Measurements from ENCODE around the gene YTHDF1.

YTHDF1 gene

DNA sequence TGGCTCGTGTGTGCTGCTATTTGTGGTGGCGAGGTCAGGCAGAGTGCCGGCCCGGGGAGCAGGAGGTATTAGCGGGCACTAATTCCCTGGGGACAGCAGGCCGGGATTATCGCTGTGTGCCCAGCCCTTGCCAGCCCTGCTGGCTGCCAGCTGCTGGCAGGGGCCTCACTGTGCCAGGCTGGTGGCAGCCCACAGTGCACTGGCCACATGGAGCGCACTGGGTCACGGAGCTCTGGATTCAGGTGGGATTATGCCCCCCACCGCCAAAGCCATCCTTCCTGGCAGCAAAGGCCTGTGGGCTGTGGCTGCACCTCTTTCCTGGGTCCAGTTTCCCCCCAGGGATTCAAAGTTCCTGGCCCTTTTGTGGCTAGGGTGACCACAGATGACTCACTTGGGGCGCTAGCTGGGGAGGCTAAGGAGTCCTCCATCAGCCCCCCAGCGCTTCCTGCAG is 59.7 kb downstream of the YTHDF1 start:
- DNase-seq (ENCODE audit: low read depth, low spot score) = no peak

DNA sequence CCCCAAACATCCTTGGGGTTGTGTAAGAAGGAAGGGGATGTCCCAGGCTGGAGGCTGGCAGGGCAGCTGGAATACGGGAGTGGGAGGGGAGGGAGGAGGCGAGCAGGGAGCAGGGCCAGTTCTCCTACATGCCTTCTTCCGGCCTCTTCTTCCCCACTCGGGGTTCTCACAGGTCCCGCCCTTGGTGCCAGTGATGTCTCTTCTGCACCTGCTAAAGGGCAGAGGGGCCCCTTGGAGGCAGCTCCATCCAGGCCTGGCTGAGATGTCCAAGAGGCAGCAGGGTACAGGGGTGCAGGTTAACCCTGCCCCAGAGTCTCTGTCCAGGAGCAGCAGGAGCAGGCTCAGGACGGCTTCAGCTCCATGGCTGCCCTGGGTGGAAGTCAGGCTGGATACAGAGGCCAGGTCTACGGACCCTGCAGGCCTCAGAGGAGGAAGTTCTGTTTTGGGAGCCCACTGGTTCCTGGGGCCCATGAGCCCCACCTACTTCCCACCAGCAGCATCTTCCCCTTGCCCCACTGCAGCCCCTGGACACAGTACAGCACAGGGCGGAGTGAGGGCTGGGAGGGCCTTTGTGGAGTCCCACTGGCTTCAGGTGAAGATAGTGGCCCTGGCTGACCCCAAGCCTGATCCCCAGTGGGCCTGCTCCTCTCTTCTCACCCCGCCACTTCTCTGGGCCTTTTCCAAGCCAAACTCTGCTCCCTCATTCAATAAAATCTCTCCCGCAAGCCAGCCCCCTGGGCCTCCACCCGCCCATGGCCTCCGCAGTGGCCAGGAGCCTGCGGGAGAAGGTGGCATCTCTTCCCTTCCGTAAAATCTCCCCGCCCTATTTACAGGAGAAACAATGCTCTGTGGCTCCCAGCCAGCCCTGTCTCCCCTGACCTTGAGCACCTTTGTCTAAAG is 60.4 kb downstream of the YTHDF1 start:
- no peak for DNase-seq (ENCODE audit: low read depth, low spot score)

GRCh38 chr20:63154395-63154794 is 61.5 kb downstream of the YTHDF1 start:
- DNase-seq (ENCODE audit: low read depth, low spot score) = no peak

- DNase-seq (ENCODE audit: low read depth, low spot score) = no peak
Observed at GRCh38 chr20:63153254-63154221, 62.4 kb downstream of the YTHDF1 start.

DNA sequence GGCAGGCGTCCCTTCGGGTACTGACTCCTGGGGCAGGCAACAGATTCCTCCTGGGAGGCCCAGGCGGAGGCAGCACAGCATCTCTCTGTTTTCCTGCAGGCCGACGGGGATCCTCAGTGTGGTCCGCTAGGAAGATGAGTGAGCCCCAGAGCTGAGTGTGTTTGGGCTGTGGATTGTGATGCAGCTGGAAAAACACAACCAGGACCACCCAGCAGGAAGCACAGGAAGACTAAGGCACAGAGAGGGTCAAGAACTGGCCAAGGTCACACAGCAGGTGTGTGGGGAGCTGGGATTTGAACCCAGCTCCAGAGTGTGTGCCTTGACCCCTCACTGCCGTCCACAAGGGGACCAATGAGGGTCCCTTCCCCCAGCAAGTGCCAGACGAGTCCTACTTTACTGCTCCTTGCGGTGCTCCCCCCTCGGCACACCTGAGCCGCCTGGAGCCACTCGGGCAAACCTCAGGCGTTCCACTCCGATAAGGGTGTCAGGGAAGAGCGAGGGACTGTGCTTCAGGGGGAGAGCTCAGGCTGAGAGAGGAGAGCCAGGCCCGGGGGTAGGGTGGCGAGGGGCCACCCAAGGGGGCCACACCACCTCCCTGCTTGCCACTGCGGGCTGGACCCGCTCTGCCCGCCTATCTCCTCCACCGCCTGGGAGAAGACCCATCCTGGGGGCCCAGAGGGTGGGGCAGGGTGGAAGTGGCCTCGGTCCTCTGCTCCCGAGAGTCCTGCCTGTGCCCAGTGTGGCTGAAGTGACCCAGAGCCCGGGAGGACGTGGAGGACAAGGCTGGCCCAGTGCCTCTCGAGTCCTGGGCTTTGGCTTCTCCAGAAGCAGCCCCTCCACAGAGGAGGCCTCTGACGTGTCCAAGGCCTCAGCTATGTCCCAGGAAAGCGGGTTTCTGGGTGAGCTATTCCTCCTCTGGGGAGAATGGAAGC is 63.3 kb downstream of the YTHDF1 start:
- no peak for DNase-seq (ENCODE audit: low read depth, low spot score)

DNA sequence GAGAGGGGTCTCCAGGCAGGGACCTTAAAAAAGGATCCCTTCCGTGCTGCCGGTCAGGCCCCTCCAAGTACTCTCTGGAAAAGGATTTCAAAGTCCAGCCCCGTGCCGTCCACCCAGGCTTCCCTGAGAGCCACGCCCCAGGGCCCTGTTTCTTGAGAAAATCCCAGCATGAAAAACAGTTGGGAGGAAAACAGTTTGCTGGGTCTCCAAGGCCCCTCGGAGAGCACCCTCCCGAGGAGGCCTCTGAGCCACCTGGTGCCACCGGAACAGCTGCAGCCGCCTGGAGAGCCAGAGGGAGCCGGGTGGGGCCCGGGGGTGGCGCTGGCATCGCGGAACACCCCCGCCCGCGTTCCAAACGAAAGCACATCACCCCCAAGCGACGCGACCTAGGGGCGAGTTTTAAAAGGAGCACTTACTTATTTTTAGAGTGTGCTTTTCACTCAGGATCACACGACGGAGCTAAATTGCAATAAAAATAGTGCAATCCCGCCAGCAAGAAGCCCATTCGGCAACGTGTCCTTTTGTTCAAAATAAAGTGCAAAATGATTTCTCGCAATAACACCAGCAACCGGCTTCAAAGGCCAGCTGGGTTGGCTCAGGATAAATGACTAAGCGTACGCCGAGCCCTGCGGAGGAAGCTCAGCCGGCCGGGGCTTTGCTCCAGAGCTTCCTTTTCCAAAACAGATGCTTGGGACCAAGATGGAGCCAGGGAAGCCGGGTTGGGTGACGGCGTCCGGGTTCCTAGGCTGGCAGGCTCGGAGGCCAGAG is 64.2 kb downstream of the YTHDF1 start:
- no peak for DNase-seq (ENCODE audit: low read depth, low spot score)

DNA sequence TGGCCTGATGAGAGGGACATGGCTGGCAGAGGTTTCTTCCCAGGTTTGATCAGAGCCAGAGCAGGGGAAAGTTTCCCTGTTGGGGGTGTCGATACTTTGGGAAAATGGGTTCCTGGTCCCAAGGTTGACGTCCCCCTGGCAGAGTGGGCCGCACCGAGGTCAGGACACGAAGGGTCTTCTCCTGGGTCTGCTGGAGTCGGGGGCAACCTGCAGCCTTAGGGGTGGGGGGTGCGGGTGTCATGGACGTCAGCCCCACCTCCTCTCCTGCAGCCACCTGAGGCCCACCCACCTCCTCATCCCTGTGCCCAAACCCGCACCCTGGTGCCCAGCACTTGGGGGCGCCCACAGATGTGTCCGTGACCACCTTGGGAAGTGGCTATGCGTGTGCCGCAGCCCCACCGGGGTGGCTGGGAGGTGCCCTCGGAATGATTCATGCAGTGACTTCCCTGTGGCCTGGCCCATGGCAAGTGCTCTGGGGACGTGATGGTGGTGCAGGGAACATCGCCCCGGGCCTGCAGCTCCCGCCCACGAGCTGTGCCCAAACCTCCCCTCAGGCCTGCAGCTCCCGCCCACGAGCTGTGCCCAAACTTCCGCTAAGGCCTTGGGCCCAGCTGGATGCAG is 64.9 kb downstream of the YTHDF1 start:
- no peak for DNase-seq (ENCODE audit: low read depth, low spot score)

DNA sequence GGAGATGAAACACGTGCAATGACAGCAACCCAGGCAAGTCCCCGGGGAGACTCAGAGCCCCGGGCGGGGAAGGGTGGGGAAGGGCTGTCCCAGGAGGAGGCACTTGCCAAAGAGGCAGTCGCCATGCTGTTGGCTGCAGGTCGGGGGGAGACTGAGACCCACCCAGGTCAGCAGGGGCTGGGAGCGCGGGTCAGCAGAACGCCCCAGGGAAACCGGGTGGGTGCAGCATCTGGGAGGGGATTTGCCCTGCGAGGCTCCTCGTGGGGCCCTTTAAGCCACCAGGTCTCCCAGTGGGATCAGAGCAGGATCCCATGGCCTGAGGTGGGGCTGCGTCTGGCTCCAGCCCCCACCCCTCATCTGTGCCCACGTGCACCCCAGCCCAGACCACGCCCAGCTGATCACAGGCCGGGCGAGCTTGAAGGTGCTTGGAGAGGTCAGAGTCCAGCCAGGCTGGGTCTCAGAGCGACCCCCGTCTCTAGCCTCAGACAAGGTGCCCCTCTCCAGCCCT is 65.5 kb downstream of the YTHDF1 start:
- DNase-seq (ENCODE audit: low read depth, low spot score) = no peak

GRCh38 chr20:63149531-63150192 is 66.3 kb downstream of the YTHDF1 start:
- no peak for DNase-seq (ENCODE audit: low read depth, low spot score)

DNA sequence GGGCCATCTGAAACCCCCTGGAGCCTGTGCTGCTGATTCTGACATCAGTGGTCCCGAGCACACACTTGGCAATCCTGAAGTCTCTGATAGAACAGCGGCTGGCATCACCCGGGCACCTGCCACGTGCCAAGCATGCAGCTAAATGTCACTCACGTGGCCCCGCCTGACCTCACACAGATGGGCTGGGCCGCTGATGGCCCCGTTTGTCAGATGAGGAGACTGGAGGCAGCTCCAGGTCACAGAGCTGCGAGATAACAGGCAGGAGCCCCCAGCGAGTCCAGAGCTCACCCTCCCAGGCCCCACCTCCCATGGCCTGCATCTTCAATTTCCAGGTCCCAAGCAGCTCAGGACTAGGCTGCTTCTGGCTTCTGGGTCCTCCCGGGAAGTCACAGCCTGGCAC is 67.2 kb downstream of the YTHDF1 start:
- no peak for DNase-seq (ENCODE audit: low read depth, low spot score)

- DNase-seq (ENCODE audit: low read depth, low spot score) = no peak
Observed at GRCh38 chr20:63147532-63147931, 68.4 kb downstream of the YTHDF1 start.

All from activated naive CD8-positive, alpha-beta T cell treated with anti-CD3 and anti-CD28 coated beads, Interleukin-2, amount 50 U/mL, for 16 hours (primary cell).